ENCODE results near the gene TAGLN3. TPM values are rescaled to one million over a fixed set of nuclear protein-coding genes. Genes with fewer than 3 reads are reported as not detected.
"Not testable (repeated sequence)": the region's sequence is repeated elsewhere in the genome, so short reads cannot be mapped to it uniquely, and the experiment has no call there.

The TAGLN3 gene
- total RNA-seq, 4 donors from 2014 or later, result not detected

GRCh38 chr3:112032098-112032731 lies 33.5 kb downstream of the TAGLN3 start:
- no peaks in the 10 kb centered on the region for H3K27me3 ChIP-seq
- TF ChIP-seq POLR2A (IDR thresholded peaks at IDR 0.05) (no peak), CTCF (IDR thresholded peaks at IDR 0.05 in 4 of 5, conservative IDR thresholded peaks at IDR 0.05 in 1 of 5) (no peak)
- in situ Hi-C loops (cut with MboI; ENCODE audit: low sequenced_read_pairs in 4 of 4) (no loop called here), intact Hi-C loops (cut with DNase I; ENCODE audit: low total_unique reads) (no loop called here)
- H3K36me3 ChIP-seq, result no peaks in the 10 kb centered on the region
- H3K27ac ChIP-seq, result no peak overlapping the region
- DNase-seq, result no peak
- H3K4me1 ChIP-seq, result no peaks in the 10 kb centered on the region
- H3K9me3 ChIP-seq, result no peaks in the 10 kb centered on the region
- no peak overlapping the region for H3K4me3 ChIP-seq
- ATAC-seq, result no peak

- Histone ChIP-seq H3K27ac (no peak within 1 kb of the TSS), H3K36me3 (no peaks in the 10 kb centered on the region), H3K4me1 (no peaks in the 10 kb centered on the region), H3K9me3 (no peaks in the 10 kb centered on the region), H3K4me3 (no peak within 1 kb of the TSS), H3K27me3 (no peaks in the 10 kb centered on the region)
- TF ChIP-seq CTCF (IDR thresholded peaks at IDR 0.05 in 4 of 5, conservative IDR thresholded peaks at IDR 0.05 in 1 of 5), result no peak
- no peak for TF ChIP-seq POLR2A (IDR thresholded peaks at IDR 0.05)
- DNase-seq, result no peak
- intact Hi-C loops (cut with DNase I; ENCODE audit: low total_unique reads), result no loop called here
- no peak for ATAC-seq
- in situ Hi-C loops (cut with MboI; ENCODE audit: low sequenced_read_pairs in 4 of 4), result no loop called here
Measured at GRCh38 chr3:112034436-112034835, 35.7 kb downstream of the TAGLN3 start, which contains the start of gene TMPRSS7. Gene TMPRSS7 (plus strand): TSS chr3:112034736. CDS start chr3:112034846, 110 bp downstream.

GRCh38 chr3:112035241-112035640 lies 36.5 kb downstream of the TAGLN3 start:
- no peak overlapping the region for H3K27ac ChIP-seq
- no peak for TF ChIP-seq CTCF (IDR thresholded peaks at IDR 0.05 in 4 of 5, conservative IDR thresholded peaks at IDR 0.05 in 1 of 5)
- TF ChIP-seq POLR2A (IDR thresholded peaks at IDR 0.05), result no peak
- H3K4me1 ChIP-seq, result no peaks in the 10 kb centered on the region
- no peaks in the 10 kb centered on the region for H3K36me3 ChIP-seq
- ATAC-seq (no peak), DNase-seq (no peak)
- H3K4me3 ChIP-seq, result no peak overlapping the region
- H3K9me3 ChIP-seq, result no peaks in the 10 kb centered on the region
- no peaks in the 10 kb centered on the region for H3K27me3 ChIP-seq
- intact Hi-C loops (cut with DNase I; ENCODE audit: low total_unique reads) (no loop called here), in situ Hi-C loops (cut with MboI; ENCODE audit: low sequenced_read_pairs in 4 of 4) (no loop called here)

GRCh38 chr3:112037194-112037593 lies 38.5 kb downstream of the TAGLN3 start:
- in situ Hi-C loops (cut with MboI; ENCODE audit: low sequenced_read_pairs in 4 of 4); intact Hi-C loops (cut with DNase I; ENCODE audit: low total_unique reads): not testable (repeated sequence)

GRCh38 chr3:112038863-112039262 lies 40.1 kb downstream of the TAGLN3 start:
- no peak for TF ChIP-seq CTCF (IDR thresholded peaks at IDR 0.05 in 4 of 5, conservative IDR thresholded peaks at IDR 0.05 in 1 of 5)
- TF ChIP-seq POLR2A (IDR thresholded peaks at IDR 0.05), result no peak
- in situ Hi-C loops (cut with MboI; ENCODE audit: low sequenced_read_pairs in 4 of 4), result no loop called here
- Histone ChIP-seq H3K27ac (no peak overlapping the region), H3K36me3 (no peaks in the 10 kb centered on the region), H3K4me1 (peaks cover 0 to 2% of the 10 kb centered on the region in 2 donors), H3K27me3 (no peaks in the 10 kb centered on the region), H3K9me3 (no peaks in the 10 kb centered on the region), H3K4me3 (no peak overlapping the region)
- intact Hi-C loops (cut with DNase I; ENCODE audit: low total_unique reads), result no loop called here
- DNase-seq (no peak), ATAC-seq (no peak)

More at GRCh38 chr3:112037194-112037593, 38.5 kb downstream of the TAGLN3 start:
- H3K27me3 ChIP-seq, H3K36me3 ChIP-seq, H3K9me3 ChIP-seq, H3K4me3 ChIP-seq, H3K27ac ChIP-seq, ATAC-seq, H3K4me1 ChIP-seq, DNase-seq: not testable (repeated sequence)

Data from gastrocnemius medialis (tissue), 4 donors.